PFSK-1 (cell line): ENCODE measurements around the gene DNAH12.

Experiments
- POLR2AphosphoS5 ChIP-seq: IDR thresholded peaks from 2 replicates; pipeline ENCODE4 v1.6.1; 2012; ENCODE audit warnings: low read depth, mild to moderate bottlenecking, control low read depth, low read length, moderate library complexity
- SIN3A ChIP-seq: IDR thresholded peaks from 2 replicates; pipeline ENCODE4 v1.6.1; 2012; ENCODE audit warnings: mild to moderate bottlenecking, low read length, moderate library complexity, borderline replicate concordance; ENCODE audit not compliant: insufficient read depth
- TAF1 ChIP-seq: IDR thresholded peaks from 2 replicates; pipeline ENCODE4 v1.6.1; 2012; ENCODE audit warnings: low read length, control low read depth, borderline replicate concordance; ENCODE audit not compliant: insufficient read depth

DNA sequence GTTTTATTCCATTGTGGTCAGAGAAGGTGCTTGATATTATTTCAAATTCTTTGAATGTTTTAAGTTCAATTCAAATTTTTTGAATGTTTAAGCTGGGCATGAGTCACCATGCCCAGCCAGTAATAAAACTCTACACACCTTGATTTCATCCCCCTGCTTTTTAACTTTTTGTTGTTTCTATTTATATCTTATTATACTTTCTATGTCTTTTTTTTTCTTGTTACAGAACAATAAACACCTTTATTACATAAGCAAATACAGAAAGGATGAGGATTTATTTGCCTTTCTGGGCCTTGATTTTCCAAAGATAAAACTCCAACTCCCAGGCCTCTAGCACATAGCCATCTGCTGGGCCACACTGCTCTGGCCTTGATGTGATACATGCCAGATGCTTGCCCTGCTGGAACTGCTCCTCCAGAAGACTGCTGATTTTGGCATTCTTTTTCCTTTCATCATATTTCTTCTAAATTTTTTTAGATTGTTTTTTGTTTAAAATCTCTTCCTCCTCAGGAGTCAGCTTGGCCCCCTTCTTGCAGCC is 14.0 kb downstream of the DNAH12 start:
- TF ChIP-seq SIN3A (no peak), POLR2AphosphoS5 (no peak), TAF1 (no peak)
